Measurements from ENCODE around the gene HAL.
A peak's percentile ranks its signal among the peaks of the same experiment; 100 is the strongest.

The HAL gene

GRCh38 chr12:95996034-95996658, at the start of gene HAL:
Gene HAL (minus strand): TSS chr12:95996344. CDS start chr12:95995910, 434 bp downstream.
- DNase-seq, result no peak

DNA sequence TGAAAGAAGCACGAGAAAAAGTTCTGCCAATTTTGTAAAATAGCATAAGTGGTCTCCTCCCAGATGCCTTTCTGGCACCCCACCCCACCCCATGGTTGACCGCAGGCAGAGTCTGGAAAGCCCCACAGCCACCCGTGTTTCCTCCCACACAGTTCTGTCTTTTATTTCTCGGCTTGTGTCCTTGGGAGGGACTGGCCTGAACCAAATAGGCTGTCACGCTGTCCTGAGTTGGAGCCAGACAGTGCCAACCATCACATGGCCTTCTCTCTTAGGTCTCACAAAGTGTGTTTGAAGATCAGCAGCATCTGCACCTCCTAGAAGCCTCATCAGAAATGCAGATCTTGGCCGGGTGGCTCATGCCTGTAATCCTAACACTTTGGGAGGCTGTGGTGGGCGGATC, 49.4 kb upstream of the HAL start:
- DNase-seq, result peak in 1 of 2 donors; percentile 14

DNA sequence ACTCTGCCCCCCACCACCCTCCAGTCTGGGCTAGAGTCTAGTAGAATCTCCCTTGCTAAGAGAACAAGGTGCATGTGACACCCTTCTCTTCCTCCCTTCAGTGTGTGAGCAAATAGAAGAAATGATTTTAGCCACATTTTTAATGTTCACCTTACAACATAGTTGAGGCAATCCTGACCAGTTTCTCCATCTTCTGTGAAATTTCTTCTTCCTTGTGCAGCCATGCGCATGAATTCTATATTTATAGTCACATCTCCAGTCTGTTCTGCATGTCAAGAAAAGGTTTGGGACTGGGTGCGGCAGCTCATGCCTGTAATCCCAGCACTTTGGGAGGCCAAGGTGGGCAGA, 48.8 kb upstream of the HAL start:
- no peak for DNase-seq

DNA sequence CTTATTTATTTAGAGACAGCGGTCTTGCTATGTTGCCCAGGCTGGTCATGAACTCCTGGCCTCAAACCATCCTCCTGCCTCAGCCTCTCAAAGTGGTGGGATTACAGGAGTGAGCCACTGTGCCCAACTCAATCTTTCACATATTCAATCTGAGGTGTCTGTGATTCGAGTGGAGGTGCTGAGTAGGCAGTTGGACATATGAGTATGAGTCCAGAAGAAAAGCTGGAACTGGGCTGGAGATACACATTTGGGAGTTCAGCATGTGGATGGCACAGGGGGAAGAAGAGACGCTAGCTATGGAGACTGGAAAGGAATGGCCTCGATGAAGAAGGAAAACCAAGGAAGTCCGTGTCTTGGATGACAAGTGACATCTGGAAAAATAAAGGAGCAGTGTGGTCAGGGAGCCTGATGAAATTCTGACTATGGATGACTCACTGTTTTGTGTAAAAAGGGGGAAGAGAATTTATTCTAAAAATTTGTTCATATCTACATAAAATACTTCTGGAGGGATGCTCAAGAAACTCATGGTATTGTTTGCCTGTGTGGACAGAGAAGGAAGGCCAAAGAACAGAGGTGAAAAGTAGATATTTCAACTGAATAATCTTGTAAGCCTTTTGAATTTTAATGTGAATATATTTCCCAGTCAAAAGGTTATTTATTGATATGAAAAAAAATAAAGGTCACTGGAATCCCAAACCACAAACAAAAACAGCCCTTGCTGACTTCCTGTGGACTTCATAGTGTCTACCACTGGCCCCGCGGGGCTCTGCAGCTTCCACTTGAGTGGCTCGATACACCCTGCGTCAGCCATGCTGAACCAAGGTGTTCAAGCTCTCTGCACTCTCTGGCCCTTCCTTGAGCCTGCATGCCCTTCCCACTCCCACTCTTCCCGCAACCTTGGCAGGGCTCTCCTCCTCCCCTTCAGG, 48.1 kb upstream of the HAL start:
- DNase-seq, result no peak

GRCh38 chr12:96041181-96041580, 45.0 kb upstream of the HAL start:
- DNase-seq, result no peak

GRCh38 chr12:96040305-96041133, 44.4 kb upstream of the HAL start:
- DNase-seq, result no peak

- DNase-seq, result no peak
Observed at GRCh38 chr12:96039516-96039915, 43.4 kb upstream of the HAL start.

GRCh38 chr12:96036765-96037455, 40.8 kb upstream of the HAL start:
- no peak for DNase-seq

- peak; percentile 96 to 98 for DNase-seq
Observed at GRCh38 chr12:96035283-96036236, 39.4 kb upstream of the HAL start, which contains the start of gene LTA4H. Gene LTA4H (minus strand): TSS chr12:96035587. CDS start chr12:96035519, 68 bp downstream.

GRCh38 chr12:96034621-96035282, 38.6 kb upstream of the HAL start:
- no peak for DNase-seq

DNA sequence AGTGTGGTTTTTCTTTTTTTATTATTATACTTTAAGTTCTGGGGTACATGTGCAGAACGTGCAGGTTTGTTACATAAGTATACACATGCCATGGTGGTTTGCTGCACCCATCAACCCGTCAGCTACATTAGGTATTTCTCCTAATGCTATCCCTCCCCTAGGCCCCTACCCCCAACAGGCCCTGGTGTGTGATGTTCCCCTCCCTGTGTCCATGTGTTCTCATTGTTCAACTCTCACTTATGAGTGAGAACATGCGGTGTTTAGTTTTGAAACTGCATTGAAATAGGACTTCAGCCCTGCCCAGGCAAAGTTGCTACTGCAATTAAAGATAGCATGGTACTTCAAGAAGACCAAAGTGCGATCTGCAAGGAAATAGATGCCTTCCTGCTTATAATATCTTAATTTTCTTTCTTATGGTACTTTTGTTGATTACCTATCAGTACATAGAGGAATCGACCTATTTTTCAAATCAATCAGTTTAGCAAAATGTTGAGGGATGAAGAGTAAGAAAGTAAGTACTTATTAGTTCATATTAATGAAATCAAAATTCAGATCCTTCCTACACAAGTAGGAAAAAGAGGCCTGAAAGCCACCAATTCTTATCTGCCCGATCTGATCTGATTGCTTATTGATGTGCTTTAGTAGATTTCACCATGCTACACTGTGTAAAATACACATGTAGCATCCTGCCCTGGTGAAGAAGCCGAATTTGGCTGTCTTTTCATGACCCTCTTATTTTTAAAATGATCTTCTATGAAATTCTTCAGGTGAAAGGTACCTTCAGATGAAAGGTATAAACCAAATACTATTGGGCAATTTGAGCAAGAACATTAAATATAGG, 37.6 kb upstream of the HAL start:
- no peak for DNase-seq

DNA sequence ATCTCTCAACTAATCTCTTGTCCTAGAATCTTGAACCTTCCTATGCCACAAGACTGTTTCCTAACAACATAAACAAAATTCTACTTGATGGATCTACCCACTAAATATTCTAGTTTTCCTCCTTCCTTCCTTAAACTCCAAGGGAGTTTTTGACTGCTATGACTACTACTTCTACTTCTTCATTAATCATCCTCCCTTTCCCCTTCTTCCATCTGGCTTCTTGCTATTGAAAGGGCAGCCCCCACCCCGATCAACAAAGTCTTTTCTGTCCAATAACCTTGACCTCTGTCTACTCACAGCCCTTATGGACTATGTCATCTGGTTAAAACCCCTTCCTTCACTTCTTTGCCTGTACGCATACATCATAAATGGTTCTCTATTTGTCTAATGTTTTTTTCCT, 33.7 kb upstream of the HAL start:
- no peak for DNase-seq

GRCh38 chr12:96028538-96028937, 32.4 kb upstream of the HAL start:
- DNase-seq, result no peak

- DNase-seq, result no peak
Observed at GRCh38 chr12:96026331-96026730, 30.2 kb upstream of the HAL start.

DNA sequence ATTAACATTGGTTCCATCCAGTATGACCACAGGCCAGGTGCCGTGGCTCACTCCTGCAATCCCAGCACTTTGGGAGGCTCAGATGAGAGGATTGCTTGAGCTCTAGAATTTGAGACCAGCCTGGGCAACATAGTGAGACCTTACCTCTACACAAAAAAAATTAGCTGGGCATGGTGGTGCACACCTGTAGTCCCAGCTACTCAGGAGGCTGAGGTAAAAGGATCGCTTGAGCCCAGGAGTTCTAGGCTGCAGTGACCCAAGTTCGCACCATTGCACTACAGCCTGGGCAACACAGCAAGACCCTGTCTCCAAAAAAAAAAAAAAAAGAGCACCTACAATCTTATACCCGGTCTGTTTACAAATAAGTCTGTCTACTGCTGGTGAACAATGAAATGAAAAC, 29.4 kb upstream of the HAL start:
- DNase-seq, result no peak

DNA sequence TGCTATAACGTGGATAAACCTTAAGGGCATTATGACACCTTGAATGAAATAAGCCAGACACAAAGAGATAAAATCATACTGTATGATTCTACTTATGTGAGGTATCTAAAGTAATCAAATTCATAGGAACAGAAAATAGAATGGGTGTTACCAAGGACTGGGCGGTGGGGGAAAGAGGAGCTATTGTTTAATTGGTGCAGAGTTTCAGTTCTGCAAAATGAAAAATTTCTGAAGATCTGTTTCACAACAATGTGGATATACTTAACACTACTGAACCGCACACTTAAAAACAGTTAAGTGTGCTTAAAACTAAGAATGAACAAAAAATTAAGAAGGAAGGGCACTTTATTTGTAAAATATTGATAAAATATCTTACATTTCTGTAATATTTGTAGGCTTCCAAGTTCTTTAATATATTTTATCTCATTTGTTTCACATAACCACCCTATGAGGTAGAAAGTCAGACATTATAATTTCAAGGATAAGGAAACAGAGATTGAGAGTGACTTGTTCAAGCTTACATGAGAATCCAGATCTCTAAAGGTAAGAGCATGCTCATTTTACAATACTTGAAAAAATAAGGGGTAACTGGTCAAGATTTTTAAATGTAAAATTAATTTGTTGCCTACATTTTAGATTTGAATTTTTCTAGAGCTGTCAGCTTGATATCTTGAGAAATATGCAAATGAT, 24.3 kb upstream of the HAL start:
- no peak for DNase-seq

DNA sequence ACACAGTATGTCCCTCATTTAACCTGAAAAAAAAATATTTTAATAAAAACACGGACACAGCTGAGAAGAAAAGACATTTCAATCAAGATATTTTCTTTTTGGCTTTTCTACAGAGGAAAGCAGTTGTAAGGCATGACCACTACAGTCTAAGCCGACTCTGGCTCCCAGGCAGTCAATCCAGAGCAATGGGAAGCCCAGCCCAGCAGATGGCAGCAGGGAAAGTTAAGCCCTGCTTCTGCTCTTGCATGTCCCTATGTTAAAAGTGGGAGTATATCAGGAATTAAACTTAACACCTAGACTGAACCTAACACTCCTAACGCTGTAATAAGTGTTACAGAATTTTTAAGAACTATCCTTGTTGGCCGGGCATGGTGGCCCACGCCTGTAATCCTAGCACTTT, 19.5 kb upstream of the HAL start:
- no peak for DNase-seq

DNA sequence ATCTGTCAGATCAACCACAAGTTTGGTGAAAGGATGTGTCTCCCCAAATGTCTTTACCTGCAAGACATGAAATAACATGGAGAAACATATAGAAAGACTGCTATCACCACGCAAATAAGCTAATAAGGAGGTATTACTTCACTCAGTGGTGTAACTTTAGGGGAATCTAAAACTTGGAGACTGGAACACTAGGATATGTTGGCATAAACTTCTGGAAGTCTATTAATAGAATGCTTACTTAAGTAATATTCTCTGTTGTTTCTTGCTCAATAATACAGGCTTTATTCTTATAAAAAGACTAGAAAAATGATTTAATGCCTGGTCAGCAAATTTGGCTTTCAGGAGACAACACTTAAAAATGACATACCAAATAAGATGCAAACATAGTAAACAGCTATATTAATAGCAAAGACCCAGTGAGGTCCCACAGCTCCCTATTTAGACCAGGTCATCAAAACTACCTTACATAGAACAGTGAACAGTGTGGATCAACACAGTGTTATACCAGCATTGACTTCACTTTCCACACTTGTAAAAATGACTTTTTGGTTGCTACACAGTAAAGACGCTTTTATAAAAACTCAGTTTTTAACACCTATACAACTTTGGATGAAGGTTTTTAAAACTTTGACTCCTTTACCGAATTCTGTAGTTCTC, 18.9 kb upstream of the HAL start:
- DNase-seq, result no peak

DNA sequence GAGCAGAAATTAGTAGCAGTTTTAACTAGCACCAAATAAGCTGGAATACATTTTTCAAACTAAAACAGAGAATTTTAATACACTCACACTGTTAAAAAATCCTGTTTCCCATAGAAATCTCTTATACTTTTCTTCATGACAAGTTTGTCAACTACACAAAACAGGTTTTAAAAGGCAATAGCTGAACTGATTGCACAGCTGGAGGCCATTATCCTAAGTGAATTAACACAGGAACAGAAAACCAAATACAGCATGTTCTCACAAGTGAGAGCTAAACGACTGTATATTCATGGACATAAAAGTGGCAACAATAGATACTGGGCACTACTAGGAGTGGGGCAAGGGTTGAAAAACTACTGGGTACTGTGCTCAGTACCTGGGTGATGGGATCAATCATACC, 11.6 kb upstream of the HAL start:
- no peak for DNase-seq

Data from hippocampal formation (tissue), 2 donors.